Caco-2 (cell line): ENCODE measurements around the gene ITPR1. TPM values are rescaled to one million over a fixed set of nuclear protein-coding genes. Genes with fewer than 3 reads are reported as not detected.

Source experiments
- BruUV-seq: library from RNA; stranded (reverse); fragments of 400-500 nt; replicated peaks from 2 replicates; lab custom pipeline; 2021; lab: Mats Ljungman, UMichigan
- CTCF ChIA-PET: fragments of 300-600 bp; sonication (Branson Sonifier 250); formaldehyde crosslinking; loops from one replicate; lab custom pipeline; 2022; ENCODE audit warnings: antibody characterized with exemption; lab: Charles Lee
- POLR2A ChIA-PET: fragments of 300-600 bp; sonication (Branson Sonifier 250); formaldehyde crosslinking; loops from one replicate; lab custom pipeline; 2022; ENCODE audit warnings: antibody characterized with exemption; lab: Charles Lee
- DNase-seq, 2 experiments: peaks; one replicate each; pipeline versions ENCODE4 v3.0.0 to v3.0.0-alpha.2; 2020 to 2022
- H3K27me3 ChIP-seq: replicated peaks from 2 replicates; pipeline ENCODE4 v1.6.0; 2011; ENCODE audit warnings: low read length; ENCODE audit not compliant: control insufficient read depth, insufficient read depth
- H3K36me3 ChIP-seq: 2 replicates; pipeline ENCODE4 v1.5.1; 2011; ENCODE audit warnings: low read length; ENCODE audit not compliant: control insufficient read depth, insufficient read depth
- H3K4me1 ChIP-seq: fragments of 250-450 bp; sonication (Bioruptor Pico); 2 replicates; pipeline ENCODE4 v1.5.1; 2020; ENCODE audit warnings: mild to moderate bottlenecking
- H3K4me3 ChIP-seq: 2 replicates; pipeline ENCODE4 v1.5.1; 2011; ENCODE audit warnings: low read depth, mild to moderate bottlenecking, control low read depth, low read length
- H3K9me3 ChIP-seq: fragments of 250-450 bp; sonication (Bioruptor Pico); 2 replicates; pipeline ENCODE4 v1.5.1; 2020; ENCODE audit warnings: mild to moderate bottlenecking, moderate library complexity
- H3K27ac Mint-ChIP-seq: one replicate; pipeline ENCODE4 v1.8.0; 2022; ENCODE audit warnings: mixed read lengths; ENCODE audit not compliant: unreplicated experiment
- H3K27me3 Mint-ChIP-seq: one replicate; pipeline ENCODE4 v1.8.0; 2022; ENCODE audit warnings: mixed read lengths; ENCODE audit not compliant: insufficient read depth, unreplicated experiment
- H3K36me3 Mint-ChIP-seq: one replicate; pipeline ENCODE4 v1.8.0; 2022; ENCODE audit warnings: mild to moderate bottlenecking, mixed read lengths; ENCODE audit not compliant: insufficient read depth, unreplicated experiment
- H3K4me1 Mint-ChIP-seq: one replicate; pipeline ENCODE4 v1.8.0; 2022; ENCODE audit warnings: low read depth, mixed read lengths; ENCODE audit not compliant: unreplicated experiment
- H3K4me3 Mint-ChIP-seq: one replicate; pipeline ENCODE4 v1.8.0; 2022; ENCODE audit warnings: mild to moderate bottlenecking, moderate library complexity, mixed read lengths; ENCODE audit not compliant: unreplicated experiment
- H3K9me3 Mint-ChIP-seq: one replicate; pipeline ENCODE4 v1.8.0; 2022; ENCODE audit warnings: mixed read lengths; ENCODE audit not compliant: unreplicated experiment
- intact Hi-C: fragments of 100-400 bp; cut with micrococcal nuclease; formaldehyde crosslinking; loops from one replicate; pipeline ENCODE4 v1.10.0; 2022; ENCODE audit not compliant: unreplicated experiment
- total RNA-seq: library from RNA; stranded (reverse); gene quantifications from 2 replicates; pipeline ENCODE4 v1.2.3, GENCODE V29; 2022
- TF ChIP-seq, protein P1 (sequence below), 2 experiments: fragments of 200-600 bp in 1 of 2; IDR thresholded peaks; 1 replicate in 1 of 2; 2 replicates in 1 of 2; pipeline versions ENCODE4 v1.5.1 to v1.8.0; 2011 to 2022; ENCODE audit warnings: antibody characterized with exemption in 1 of 2, control low read depth in 1 of 2, inconsistent platforms in 1 of 2, low read depth in 1 of 2, low read length in 1 of 2, mild to moderate bottlenecking in 1 of 2, moderate library complexity in 1 of 2; ENCODE audit not compliant: insufficient read depth in 1 of 2, severe bottlenecking in 1 of 2, unreplicated experiment in 1 of 2

ITPR1 gene
- total RNA-seq, 1 experiment from 2014 or later: 10.4 TPM

- no TSS peak for BruUV-seq
- TF ChIP-seq, protein P1, sequence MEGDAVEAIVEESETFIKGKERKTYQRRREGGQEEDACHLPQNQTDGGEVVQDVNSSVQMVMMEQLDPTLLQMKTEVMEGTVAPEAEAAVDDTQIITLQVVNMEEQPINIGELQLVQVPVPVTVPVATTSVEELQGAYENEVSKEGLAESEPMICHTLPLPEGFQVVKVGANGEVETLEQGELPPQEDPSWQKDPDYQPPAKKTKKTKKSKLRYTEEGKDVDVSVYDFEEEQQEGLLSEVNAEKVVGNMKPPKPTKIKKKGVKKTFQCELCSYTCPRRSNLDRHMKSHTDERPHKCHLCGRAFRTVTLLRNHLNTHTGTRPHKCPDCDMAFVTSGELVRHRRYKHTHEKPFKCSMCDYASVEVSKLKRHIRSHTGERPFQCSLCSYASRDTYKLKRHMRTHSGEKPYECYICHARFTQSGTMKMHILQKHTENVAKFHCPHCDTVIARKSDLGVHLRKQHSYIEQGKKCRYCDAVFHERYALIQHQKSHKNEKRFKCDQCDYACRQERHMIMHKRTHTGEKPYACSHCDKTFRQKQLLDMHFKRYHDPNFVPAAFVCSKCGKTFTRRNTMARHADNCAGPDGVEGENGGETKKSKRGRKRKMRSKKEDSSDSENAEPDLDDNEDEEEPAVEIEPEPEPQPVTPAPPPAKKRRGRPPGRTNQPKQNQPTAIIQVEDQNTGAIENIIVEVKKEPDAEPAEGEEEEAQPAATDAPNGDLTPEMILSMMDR (IDR thresholded peaks at IDR 0.05; ENCODE audit: insufficient read depth in 1 of 2, low read depth in 1 of 2, low read length in 1 of 2, severe bottlenecking in 1 of 2, unreplicated experiment in 1 of 2): no peak
- intact Hi-C loops: loop anchor here (5.0 kb wide), 2 partner anchors 113 to 152 kb away; partner anchors contain the start of gene BHLHE40
- ChIA-PET CTCF (no interaction called here), POLR2A (no interaction called here)
- Mint-ChIP-seq H3K36me3 (no peaks in the 10 kb centered on the region), H3K4me1 (peaks cover 13% of the 10 kb centered on the region), H3K27me3 (no peaks in the 10 kb centered on the region), H3K4me3 (no peak overlapping the region), H3K27ac (peak overlapping the region; percentile 47), H3K9me3 (no peaks in the 10 kb centered on the region)
- no peaks in the 10 kb centered on the region for H3K9me3 ChIP-seq
- H3K4me1 ChIP-seq: peaks cover 18% of the 10 kb centered on the region
- no peak overlapping the region for H3K4me3 ChIP-seq
- H3K27me3 ChIP-seq: no peaks in the 10 kb centered on the region
- H3K36me3 ChIP-seq: no peaks in the 10 kb centered on the region
- no peak for DNase-seq
These were observed 331.8 kb downstream of the ITPR1 start for GRCh38 chr3:4824926-4825325.

DNA sequence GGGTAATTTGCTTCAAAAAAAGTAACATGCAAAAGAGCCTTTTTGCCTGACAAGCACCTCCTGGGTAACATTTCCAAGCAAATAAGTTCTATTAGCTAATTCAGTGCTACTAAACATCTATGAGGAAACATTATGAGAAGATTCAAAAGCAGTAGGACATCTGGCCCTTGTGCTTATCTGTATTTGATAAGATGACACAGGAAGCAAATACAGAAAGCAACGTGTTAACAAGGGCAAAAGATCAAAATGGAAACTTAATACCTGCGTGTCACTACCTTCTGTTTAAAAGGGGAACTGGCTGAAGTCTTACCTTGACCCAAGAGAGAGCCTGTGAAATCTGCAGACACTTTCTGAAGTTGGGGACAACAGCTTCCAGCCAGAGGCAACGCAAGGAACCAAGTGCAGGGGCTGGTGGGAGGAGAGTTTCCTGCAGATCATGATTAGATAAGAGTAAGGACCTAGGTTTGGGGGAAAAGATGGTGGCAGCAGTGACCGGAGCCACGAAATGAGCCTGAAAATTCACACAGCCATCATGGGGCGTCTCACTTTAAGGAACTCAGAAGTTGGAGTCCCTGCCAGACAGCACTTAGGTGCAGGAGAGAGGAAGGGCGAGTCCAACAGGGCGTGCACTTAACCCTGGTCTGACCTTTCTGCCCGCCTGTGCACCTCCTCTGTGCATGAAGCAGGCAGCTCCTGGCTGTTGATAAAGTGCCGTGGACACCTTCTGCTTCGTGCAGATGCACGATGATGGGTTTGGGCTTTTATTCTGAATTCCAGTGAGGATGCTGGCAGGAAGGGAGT is 332.5 kb downstream of the ITPR1 start:
- Histone ChIP-seq H3K4me3 (no peak overlapping the region), H3K27me3 (no peaks in the 10 kb centered on the region), H3K4me1 (peaks cover 18% of the 10 kb centered on the region), H3K9me3 (no peaks in the 10 kb centered on the region), H3K36me3 (no peaks in the 10 kb centered on the region)
- TF ChIP-seq, protein P1 (IDR thresholded peaks at IDR 0.05; ENCODE audit: insufficient read depth in 1 of 2, low read depth in 1 of 2, low read length in 1 of 2, severe bottlenecking in 1 of 2, unreplicated experiment in 1 of 2): no peak
- no peaks in the 10 kb centered on the region for H3K36me3 Mint-ChIP-seq
- BruUV-seq: no TSS peak
- peak overlapping the region; percentile 47 for H3K27ac Mint-ChIP-seq
- CTCF ChIA-PET: no interaction called here
- H3K27me3 Mint-ChIP-seq: no peaks in the 10 kb centered on the region
- H3K9me3 Mint-ChIP-seq: no peaks in the 10 kb centered on the region
- POLR2A ChIA-PET: no interaction called here
- DNase-seq: no peak
- H3K4me3 Mint-ChIP-seq: peak overlapping the region; percentile 47
- H3K4me1 Mint-ChIP-seq: peaks cover 13% of the 10 kb centered on the region
- intact Hi-C loops: loop anchor here (5.0 kb wide), 2 partner anchors 113 to 152 kb away; partner anchors contain the start of gene BHLHE40

- H3K27ac Mint-ChIP-seq: no peak overlapping the region
- CTCF ChIA-PET: no interaction called here
- Histone ChIP-seq H3K27me3 (no peaks in the 10 kb centered on the region), H3K36me3 (no peaks in the 10 kb centered on the region), H3K4me1 (peaks cover 18% of the 10 kb centered on the region), H3K4me3 (no peak overlapping the region), H3K9me3 (no peaks in the 10 kb centered on the region)
- H3K36me3 Mint-ChIP-seq: no peaks in the 10 kb centered on the region
- peaks cover 13% of the 10 kb centered on the region for H3K4me1 Mint-ChIP-seq
- DNase-seq: no peak
- H3K27me3 Mint-ChIP-seq: no peaks in the 10 kb centered on the region
- TF ChIP-seq, protein P1 (IDR thresholded peaks at IDR 0.05; ENCODE audit: insufficient read depth in 1 of 2, low read depth in 1 of 2, low read length in 1 of 2, severe bottlenecking in 1 of 2, unreplicated experiment in 1 of 2): no peak
- no TSS peak for BruUV-seq
- POLR2A ChIA-PET: no interaction called here
- no peak overlapping the region for H3K4me3 Mint-ChIP-seq
- H3K9me3 Mint-ChIP-seq: no peaks in the 10 kb centered on the region
- intact Hi-C loops: loop anchor here (5.0 kb wide), 2 partner anchors 114 to 151 kb away; partner anchors contain the start of gene BHLHE40
These were observed 333.3 kb downstream of the ITPR1 start for GRCh38 chr3:4826237-4827100.
